ENCODE measurements around the gene HORMAD2.

HORMAD2 gene

GRCh38 chr22:30038219-30038618 lies 42.0 kb upstream of the HORMAD2 start (continued):
- TF ChIP-seq ZSCAN4 (tag by site-specific recombination; IDR thresholded peaks at IDR 0.05), result no peak
- TF ChIP-seq ZBTB7A (tag by site-specific recombination; IDR thresholded peaks at IDR 0.05; ENCODE audit: low read depth), result no peak
- TF ChIP-seq ELK4 (IDR thresholded peaks at IDR 0.05; ENCODE audit: borderline replicate concordance, low read depth, low read length), result no peak
- no peak for TF ChIP-seq ZNF169 (tag by site-specific recombination; IDR thresholded peaks at IDR 0.05)
- no peak for TF ChIP-seq ZSCAN5A (tag by site-specific recombination; IDR thresholded peaks at IDR 0.05)
- TF ChIP-seq ZNF302 (tag by site-specific recombination; IDR thresholded peaks at IDR 0.05; ENCODE audit: low read depth), result no peak
- no peak for TF ChIP-seq ZSCAN18 (tag by site-specific recombination; IDR thresholded peaks at IDR 0.05)
- no peak for TF ChIP-seq ZNF510 (tag by site-specific recombination; IDR thresholded peaks at IDR 0.05; ENCODE audit: insufficient replicate concordance)
- no peak for TF ChIP-seq ZNF561 (tag by site-specific recombination; IDR thresholded peaks at IDR 0.05; ENCODE audit: borderline replicate concordance)
- TF ChIP-seq ZNF324 (tag by site-specific recombination; IDR thresholded peaks at IDR 0.05), result no peak; the same call in 1 of the 2 replicates
- no peak for TF ChIP-seq MZF1 (tag by site-specific recombination; IDR thresholded peaks at IDR 0.05; ENCODE audit: borderline replicate concordance)
- TF ChIP-seq ZNF138 (tag by site-specific recombination; IDR thresholded peaks at IDR 0.05; ENCODE audit: borderline replicate concordance), result no peak
- no peak for TF ChIP-seq ZNF560 (tag by site-specific recombination; IDR thresholded peaks at IDR 0.05; ENCODE audit: borderline replicate concordance)
- no peak for TF ChIP-seq ZXDB (tag by site-specific recombination; IDR thresholded peaks at IDR 0.05)
- no peak for TF ChIP-seq ZNF335 (tag by site-specific recombination; conservative IDR thresholded peaks at IDR 0.05)
- no peak for TF ChIP-seq ZBTB17 (tag by site-specific recombination; IDR thresholded peaks at IDR 0.05)
- TF ChIP-seq ZNF501 (tag by site-specific recombination; IDR thresholded peaks at IDR 0.05), result no peak
- no peak for TF ChIP-seq ZNF239 (tag by site-specific recombination; IDR thresholded peaks at IDR 0.05)
- TF ChIP-seq KLF7 (tag by site-specific recombination; IDR thresholded peaks at IDR 0.05; ENCODE audit: borderline replicate concordance), result no peak
- no peak for TF ChIP-seq ZNF211 (tag by site-specific recombination; IDR thresholded peaks at IDR 0.05; ENCODE audit: low read depth)
- no peak for TF ChIP-seq ZNF792 (tag by site-specific recombination; IDR thresholded peaks at IDR 0.05)
- TF ChIP-seq ZNF660 (tag by site-specific recombination; IDR thresholded peaks at IDR 0.05), result peak; percentile 58; the same call in 1 of the 2 replicates
- no peak for TF ChIP-seq ZNF221 (tag by site-specific recombination; IDR thresholded peaks at IDR 0.05; ENCODE audit: borderline replicate concordance)
- no peak for TF ChIP-seq BCL6B (tag by site-specific recombination; IDR thresholded peaks at IDR 0.05)
- no peak for TF ChIP-seq ZNF423 (tag by site-specific recombination; IDR thresholded peaks at IDR 0.05)
- no peak for TF ChIP-seq ZNF596 (tag by site-specific recombination; IDR thresholded peaks at IDR 0.05)
- TF ChIP-seq ZBTB44 (tag by site-specific recombination; IDR thresholded peaks at IDR 0.05), result no peak
- TF ChIP-seq ZNF707 (tag by site-specific recombination; IDR thresholded peaks at IDR 0.05), result no peak
- TF ChIP-seq SP7 (tag by site-specific recombination; IDR thresholded peaks at IDR 0.05), result peak; percentile 73
- no peak for TF ChIP-seq ZNF645 (tag by site-specific recombination; IDR thresholded peaks at IDR 0.05)
